ENCODE results near the gene STXBP6. TPM values are rescaled to one million over a fixed set of nuclear protein-coding genes. Genes with fewer than 3 reads are reported as not detected.

Gene STXBP6
- total RNA-seq, 1 experiment from 2014 or later = not detected

GRCh38 chr14:24897793-24898192 lies 152.2 kb downstream of the STXBP6 start:
- ChIA-PET POLR2A (no interaction called here), CTCF (no interaction called here)
- in situ Hi-C loops (cut with HindIII; ENCODE audit: low pct_unique_long_range_greater_than_20kb, low sequenced_read_pairs) (no loop called here), intact Hi-C loops (cut with micrococcal nuclease; ENCODE audit: unreplicated experiment) (no loop called here)
- ATAC-seq (no peak), DNase-seq (ENCODE audit: low read depth, low spot score) (no peak)
- H3K36me3 ChIP-seq (ENCODE audit: control insufficient read depth, insufficient read depth, low read length) = no peaks in the 10 kb centered on the region
- no peaks in the 10 kb centered on the region for H3K9me3 ChIP-seq (ENCODE audit: control insufficient read depth, insufficient read depth, low read depth, low read length)
- no peaks in the 10 kb centered on the region for H3K4me1 ChIP-seq (ENCODE audit: control insufficient read depth, insufficient read depth, low read length)
- TF ChIP-seq TCF7L2 (IDR thresholded peaks at IDR 0.05; ENCODE audit: low read depth, low read length) (no peak), POLR2AphosphoS5 (IDR thresholded peaks at IDR 0.05; ENCODE audit: low read depth, low read length) (no peak), REST (IDR thresholded peaks at IDR 0.05; ENCODE audit: insufficient read depth in 1 of 2, low read depth in 2 of 2, low read length in 1 of 2) (no peak), CTCF (IDR thresholded peaks at IDR 0.05) (no peak), SIN3A (IDR thresholded peaks at IDR 0.05; ENCODE audit: borderline replicate concordance, insufficient read depth, low read depth, low read length) (no peak)
- H3K4me3 ChIP-seq (ENCODE audit: low read depth in 2 of 2, low read length in 2 of 2) = no peak overlapping the region
- H3K27me3 ChIP-seq (ENCODE audit: control insufficient read depth, insufficient read depth, low read length) = no peaks in the 10 kb centered on the region
- no peak overlapping the region for H3K27ac ChIP-seq (ENCODE audit: low read length)
- BruUV-seq (replicated peaks) = no TSS peak

- no peaks in the 10 kb centered on the region for H3K27me3 ChIP-seq (ENCODE audit: control insufficient read depth, insufficient read depth, low read length)
- H3K9me3 ChIP-seq (ENCODE audit: control insufficient read depth, insufficient read depth, low read depth, low read length) = no peaks in the 10 kb centered on the region
- intact Hi-C loops (cut with micrococcal nuclease; ENCODE audit: unreplicated experiment) (no loop called here), in situ Hi-C loops (cut with HindIII; ENCODE audit: low pct_unique_long_range_greater_than_20kb, low sequenced_read_pairs) (no loop called here)
- no peak for ATAC-seq
- H3K27ac ChIP-seq (ENCODE audit: low read length) = no peak overlapping the region
- TF ChIP-seq TCF7L2 (IDR thresholded peaks at IDR 0.05; ENCODE audit: low read depth, low read length) (no peak), REST (IDR thresholded peaks at IDR 0.05; ENCODE audit: insufficient read depth in 1 of 2, low read depth in 2 of 2, low read length in 1 of 2) (no peak), CTCF (IDR thresholded peaks at IDR 0.05) (no peak), SIN3A (IDR thresholded peaks at IDR 0.05; ENCODE audit: borderline replicate concordance, insufficient read depth, low read depth, low read length) (no peak)
- H3K4me3 ChIP-seq (ENCODE audit: low read depth in 2 of 2, low read length in 2 of 2) = no peak overlapping the region
- CTCF ChIA-PET = no interaction called here
- no peak for DNase-seq (ENCODE audit: low read depth, low spot score)
- POLR2A ChIA-PET = no interaction called here
- BruUV-seq (replicated peaks) = no TSS peak
- no peaks in the 10 kb centered on the region for H3K36me3 ChIP-seq (ENCODE audit: control insufficient read depth, insufficient read depth, low read length)
- H3K4me1 ChIP-seq (ENCODE audit: control insufficient read depth, insufficient read depth, low read length) = no peaks in the 10 kb centered on the region
Measured at GRCh38 chr14:24895622-24896021, 154.3 kb downstream of the STXBP6 start.
